ENCODE data around the gene TNPO2.
A peak's percentile ranks its signal among the peaks of the same experiment; 100 is the strongest.

Gene TNPO2

DNA sequence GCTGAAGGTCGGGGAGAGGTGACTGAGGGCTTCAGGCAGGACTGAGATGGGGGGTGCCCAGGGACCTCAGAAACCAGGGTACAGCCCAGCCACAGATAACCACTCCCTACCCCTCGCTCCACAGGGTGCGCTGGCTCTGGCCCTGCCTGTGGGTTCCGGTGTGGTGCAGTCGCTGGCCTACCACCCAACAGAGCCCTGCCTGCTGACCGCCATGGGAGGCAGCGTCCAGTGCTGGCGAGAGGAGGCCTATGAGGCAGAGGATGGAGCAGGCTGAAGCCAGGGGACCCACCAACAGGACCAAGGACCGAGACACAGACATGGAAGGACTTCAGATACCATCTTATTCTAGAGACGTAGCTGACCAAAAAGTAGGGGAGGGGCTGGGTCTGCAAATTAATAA, 48.3 kb downstream of the TNPO2 start:
- no peak for DNase-seq

DNA sequence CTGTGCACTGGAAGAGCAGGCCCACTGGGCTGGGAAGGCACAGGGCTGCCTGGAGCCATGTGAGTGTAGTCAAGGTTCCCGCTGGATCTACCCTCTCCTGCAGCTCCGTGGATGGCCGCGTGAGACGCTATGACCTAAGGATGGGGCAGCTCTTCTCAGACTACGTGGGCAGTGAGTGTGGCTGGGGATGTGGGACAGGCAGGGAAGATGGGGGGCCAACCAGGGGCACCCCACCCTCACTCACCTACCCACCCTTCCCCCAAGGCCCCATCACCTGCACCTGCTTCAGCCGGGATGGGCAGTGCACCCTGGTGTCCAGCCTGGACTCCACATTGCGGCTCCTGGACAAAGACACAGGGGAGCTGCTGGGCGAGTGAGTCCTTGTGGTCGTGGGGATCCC, 51.0 kb downstream of the TNPO2 start:
- DNase-seq, result no peak

DNA sequence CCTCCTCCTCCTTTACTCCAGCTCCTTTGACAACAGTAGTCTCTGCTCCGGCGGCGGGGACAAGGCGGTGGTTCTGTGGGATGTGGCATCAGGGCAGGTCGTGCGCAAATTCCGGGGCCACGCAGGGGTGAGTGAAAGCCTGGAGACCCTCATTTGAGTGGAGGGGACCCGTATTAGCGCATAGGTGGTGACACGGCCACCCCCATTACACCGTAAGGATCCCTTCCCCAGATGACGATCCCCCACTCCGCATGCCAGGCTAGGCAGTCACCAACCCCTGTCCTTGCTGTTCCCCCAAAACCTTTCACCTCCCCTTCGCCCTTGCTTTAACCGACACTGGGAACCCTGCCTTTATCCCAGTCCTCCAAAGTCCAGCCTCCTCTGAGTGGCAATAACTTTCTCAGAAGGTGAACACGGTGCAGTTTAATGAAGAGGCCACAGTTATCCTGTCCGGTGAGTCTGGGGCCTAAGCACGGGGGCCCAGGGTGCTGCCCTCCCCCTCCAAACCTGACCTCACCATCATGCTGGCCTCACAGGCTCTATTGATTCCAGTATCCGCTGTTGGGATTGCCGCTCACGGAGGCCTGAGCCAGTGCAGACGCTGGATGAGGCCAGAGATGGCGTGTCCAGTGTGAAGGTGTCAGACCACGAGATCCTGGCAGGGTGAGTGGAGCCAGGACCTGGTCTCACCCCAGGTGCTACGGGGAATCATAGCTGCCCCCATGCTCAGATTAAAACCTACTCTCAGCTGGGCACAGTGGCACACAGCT, 53.4 kb downstream of the TNPO2 start:
- DNase-seq, result no peak

DNA sequence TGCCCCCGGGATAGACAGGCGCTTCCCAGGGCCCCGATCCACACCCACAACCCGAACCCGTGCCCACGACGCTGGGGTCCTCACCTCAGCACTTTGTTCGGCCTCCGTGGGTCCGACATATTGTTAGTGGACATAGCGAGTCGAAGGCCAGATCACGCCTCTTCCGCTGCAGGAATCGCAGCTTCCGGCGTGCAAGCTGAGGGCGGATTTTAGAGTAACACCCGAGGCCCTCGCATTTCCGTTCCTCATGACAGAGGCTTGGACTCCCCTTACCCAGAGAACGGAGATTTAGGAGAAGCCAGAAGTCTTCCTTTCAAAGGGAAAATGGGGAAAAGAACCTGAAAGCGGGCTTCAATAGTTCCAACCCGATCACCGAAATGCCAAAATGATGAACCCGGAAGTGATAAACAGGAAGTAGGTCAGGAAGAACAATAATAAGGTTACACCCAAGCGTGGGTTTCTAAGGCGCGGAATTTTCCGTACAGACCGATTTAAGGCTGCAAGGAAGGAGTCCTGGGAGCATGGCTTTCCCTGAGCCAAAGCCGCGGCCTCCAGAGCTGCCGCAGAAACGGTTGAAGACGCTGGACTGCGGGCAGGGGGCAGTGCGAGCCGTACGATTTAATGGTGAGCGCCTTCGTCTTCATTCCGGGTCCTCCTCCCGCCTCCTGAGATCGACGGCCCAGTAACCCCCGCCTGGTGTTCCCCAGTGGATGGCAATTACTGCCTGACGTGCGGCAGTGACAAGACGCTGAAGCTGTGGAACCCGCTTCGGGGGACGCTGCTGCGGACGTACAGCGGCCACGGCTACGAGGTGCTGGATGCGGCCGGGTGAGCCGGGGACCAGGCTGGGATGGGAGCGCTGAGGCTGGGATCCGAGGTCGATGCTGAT, 54.2 kb downstream of the TNPO2 start:
- peak; percentile 91 for DNase-seq

DNA sequence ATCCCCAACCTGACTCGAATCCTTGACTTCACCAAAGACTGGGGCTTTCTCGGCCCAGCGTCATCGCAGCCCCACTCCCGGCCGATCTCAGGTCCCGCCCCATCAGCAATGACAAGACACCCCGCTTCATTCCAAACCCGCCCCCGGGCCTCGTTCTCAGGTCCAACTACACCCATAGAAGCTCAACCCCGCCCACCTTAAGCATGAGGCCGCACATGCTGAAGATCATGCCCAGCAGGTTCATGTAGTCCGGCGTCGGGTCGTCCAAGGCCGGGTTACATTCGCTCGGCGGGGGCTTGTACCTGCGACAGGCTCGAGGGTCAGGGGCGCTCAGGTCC, 54.8 kb downstream of the TNPO2 start:
- no peak for DNase-seq

DNA sequence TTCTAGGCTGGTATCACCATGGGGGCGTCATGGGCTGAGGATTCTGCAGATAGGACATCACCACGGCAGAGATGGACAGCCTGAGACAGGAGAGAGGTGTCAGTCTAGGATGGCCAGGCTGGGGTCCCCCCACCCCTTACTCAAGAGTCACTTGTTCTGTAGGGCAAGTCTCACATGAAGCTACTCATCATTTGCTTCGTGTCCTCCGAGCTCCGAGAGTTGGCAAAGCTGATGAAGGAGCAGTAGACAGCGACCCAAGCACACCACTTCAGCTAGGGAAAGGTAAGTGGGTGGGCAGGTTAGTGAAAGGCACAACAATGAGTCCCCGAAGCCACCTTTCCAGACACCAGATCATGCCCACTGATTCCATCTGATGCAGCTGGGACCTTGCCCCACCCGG, 55.4 kb downstream of the TNPO2 start:
- no peak for DNase-seq

DNA sequence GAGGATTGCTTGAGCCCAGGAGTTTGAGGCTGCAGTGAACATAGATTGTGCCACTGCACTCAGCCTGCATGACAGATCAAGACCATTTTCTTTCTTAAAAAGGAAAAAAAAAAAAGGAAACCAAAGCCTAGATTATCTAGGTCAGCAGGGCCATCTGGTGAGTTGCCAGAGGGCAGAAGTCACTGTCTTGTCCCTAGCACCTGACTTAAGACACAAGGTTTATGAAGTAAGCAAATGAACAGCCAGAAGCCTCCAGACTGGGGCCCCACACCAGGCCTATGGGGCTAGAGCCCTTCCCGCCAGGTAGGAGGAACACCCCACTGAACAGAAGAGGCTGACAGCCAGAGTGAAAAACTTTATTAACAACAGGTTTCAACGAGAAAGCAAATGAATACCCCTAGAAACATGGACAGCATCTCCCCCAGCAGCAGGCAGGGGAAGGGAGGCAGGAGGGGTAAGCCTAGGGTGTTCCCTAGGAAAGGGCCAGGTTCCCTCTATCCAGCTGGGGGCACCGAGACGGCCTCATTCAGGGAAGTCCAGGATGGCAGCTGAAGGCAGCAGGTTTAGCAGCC, 55.9 kb downstream of the TNPO2 start:
- DNase-seq, result no peak

DNA sequence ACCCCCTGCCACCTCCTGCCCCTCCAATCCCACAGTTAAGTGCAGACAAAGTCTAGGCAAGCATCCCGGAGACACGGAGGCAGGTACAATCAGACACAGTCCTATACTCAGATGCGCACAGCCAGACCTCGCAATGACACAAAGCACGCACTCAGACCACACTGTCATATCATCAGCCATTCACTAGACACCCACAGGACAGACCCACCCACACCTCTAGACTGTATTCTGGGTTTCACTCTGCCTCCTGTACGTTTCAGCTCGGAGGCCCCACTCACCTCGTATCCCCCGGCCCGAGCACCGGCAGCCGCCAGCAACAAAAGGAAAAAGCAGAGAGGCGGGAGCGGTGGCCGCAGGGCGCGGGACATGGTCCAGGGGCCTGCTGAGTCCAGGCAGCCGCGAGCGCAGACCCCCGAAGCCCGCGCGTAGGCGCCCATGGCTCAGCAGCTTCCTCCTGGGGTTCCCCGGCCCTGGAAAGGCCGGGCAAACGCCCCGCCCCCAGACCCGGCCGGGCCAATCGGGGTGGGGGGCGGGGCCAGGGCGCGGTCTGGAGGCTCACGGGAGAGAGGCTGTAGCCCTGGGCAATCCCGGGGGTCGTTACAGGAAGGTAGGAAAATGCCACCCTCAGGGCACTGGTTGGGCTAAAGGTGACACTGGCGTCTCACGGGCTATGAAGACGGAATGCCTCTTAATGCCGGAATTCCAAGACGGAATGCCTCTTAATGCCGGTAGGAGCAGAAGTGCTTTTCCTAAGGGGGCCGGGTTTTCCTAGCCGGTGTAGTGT, 57.3 kb downstream of the TNPO2 start, which contains the start of the genes MAN2B1 and WDR83:
TSS of gene MAN2B1 (minus strand) at position 478 of the 784 bp plus-strand sequence. CDS start at position 437, 41 bp downstream.
TSS of gene WDR83 (plus strand) at position 543 of the 784 bp plus-strand sequence. CDS start 2,984 bp downstream, outside the sequence.
- DNase-seq, result peak; percentile 95

DNA sequence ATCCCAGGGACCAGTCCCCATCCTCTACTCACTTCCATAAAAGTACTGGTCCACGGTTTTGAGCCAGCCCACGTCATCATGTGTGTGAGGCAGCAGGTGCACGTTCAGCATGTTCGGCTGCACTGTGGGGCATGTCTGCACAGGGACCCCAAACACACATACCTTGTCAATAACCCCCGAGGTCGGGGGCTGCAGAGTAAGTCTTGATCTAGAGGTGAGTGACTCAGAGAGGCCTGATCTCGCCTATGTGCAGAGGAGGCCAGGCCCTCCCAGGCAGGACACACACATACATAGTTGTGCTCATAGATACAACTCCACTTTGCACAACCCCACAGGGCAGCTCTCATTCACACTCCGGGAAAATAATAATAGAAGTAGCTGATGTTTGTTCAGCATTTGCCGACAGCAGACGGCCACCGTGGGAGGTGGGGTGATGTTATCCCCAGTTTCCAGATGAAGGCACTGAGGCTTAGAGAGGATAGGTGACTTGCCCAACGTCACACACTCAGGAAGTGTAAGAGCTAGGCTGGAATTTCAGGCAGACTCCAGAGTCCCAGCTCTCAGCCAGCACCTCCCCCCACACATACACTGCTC, 58.0 kb downstream of the TNPO2 start:
- DNase-seq, result no peak

DNA sequence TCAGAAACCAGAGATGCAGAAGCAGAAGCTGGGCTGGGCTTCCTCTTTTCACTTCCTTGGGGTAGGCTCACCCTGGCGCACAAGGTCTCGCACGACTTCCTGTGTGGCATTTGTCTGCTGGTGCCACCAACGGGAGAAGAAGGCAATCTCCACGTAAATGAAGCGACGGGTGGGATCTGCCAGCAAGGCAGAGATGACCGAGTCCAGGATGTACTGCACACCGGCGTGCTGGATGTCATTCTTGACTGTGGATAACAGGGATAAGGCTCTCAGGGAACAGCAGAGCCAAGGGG, 58.5 kb downstream of the TNPO2 start:
- no peak for DNase-seq

DNA sequence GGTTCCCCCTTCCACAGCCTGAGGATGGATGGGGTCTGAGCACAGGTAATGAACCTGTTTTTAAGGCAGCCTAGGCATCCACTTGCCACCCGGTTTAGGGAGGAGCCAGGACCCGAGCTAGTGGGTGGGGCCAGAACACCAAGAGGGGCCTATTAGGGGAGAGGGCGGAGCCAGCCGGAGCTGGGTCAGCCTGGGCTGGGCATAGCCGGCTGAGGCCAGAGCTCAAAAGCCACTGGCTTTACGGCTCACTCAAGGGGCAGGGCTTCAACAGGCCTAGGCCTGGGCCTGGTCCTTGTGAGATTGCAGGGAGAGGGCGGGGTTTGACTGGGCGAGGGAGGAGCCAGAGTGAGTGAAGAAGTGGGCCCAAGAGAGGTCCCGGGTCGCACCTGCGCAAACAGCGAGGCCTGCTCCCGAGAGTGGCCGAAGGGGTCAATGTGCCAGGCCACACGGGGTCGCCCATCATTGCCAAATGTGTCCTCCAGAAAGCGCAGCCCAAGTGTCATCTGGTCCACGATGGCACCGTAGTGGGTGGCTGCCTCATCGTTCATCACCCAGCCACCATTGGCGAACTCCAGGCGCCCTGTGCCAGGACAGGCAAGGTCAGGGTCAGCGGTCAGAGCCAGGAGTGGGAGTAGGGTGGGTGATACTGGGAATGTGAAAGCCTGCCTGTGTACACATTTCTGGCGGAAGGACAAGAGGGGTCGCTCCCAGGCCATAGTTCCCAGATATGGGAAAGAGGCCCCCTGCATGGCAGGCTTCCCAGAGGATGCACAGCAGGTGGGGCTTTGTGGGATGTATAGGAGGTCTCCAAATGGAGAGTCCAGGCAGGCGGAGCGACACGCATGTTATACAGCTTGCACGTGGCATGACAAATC, 59.1 kb downstream of the TNPO2 start:
- DNase-seq, result peak; percentile 82

DNA sequence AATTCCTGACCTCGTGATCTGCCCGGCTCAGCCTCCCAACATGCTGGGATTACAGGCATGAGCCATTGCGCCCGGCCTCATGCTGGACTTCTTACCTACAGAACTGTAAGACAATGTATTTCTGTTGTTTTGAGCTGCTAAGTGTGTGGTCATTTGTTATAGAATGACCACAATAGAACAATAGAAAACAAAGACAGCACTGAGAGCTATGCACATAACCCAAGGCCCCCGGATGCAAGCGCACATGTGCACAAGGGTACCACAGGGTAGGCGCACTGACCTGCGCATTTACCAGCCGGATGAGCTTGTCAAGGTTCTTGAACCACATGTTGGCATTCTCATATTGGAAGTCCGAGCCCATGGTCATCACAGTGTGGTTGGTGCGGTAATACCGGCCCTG, 62.8 kb downstream of the TNPO2 start:
- no peak for DNase-seq

DNA sequence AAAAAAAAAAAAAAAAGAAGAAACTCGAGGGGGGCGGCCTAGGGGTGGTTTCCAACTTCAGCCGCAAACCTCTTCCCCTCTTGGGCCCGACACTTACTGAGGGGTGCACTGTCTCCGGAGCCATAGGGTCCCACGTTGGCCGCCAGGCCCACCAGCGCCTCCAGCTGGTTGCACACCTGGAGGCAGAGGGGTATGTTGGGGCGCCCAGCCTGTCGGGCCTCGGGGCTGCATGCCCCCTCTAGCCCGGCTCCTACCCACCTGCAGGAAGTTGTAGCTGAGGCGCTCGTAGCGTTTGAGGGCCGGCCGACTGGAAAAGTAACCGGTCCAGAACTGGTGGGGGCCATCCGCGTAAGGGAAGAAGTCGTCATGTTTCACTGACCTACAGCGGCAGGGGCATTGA, 65.8 kb downstream of the TNPO2 start:
- DNase-seq, result no peak

DNA sequence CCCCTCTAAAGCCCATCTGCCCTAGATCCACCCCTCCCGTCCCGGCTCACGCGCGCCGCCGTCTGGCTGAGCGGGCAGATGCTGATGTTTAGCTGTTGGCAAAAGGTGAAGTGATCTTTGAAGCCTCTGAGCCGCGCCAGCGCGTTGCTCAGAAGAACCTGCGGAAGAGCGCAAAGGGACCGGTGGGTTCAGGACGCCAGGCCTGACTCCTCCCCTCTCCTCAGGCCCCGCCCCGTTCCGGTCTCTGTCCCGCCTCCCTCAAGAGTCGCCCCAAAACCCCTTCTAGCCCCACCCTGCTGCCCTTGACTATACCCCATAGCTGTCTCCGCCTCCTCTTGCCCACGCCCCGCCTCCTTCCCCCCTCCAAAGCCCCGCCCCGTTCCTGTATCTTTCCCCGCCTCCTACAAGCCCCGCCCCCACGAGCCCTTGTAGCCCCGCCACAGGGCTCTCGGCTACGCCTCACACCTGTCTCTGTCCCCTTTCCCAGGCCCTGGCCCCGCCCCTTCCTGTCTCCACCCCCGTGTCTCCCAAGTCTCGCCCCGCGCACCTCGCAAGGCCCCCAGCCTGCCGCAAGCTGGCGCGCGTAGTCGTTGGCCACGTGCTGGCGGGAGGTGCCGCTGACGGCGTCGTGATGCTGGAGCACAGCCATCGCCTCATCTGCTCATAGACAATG, 66.7 kb downstream of the TNPO2 start:
- peak; percentile 21 for DNase-seq

DNA sequence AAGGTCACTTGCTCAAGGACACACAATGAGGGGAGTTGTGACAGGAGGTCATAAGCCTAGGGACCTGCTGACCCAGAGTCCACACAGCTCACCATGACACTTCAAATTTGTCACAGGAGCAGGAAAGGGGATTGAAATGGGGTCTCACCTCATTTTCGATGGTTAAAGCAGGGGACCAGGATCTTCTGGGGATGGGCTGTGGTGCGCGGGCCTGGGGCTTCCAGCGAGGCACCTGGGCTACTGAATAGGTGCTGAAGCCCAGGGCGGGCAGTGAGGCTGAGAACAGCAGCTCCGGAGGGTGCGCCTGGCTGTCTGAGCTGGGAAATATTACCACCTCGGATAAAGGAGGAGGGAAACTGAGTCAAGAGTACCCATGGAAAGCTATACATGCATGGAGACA, 68.2 kb downstream of the TNPO2 start:
- DNase-seq, result no peak

DNA sequence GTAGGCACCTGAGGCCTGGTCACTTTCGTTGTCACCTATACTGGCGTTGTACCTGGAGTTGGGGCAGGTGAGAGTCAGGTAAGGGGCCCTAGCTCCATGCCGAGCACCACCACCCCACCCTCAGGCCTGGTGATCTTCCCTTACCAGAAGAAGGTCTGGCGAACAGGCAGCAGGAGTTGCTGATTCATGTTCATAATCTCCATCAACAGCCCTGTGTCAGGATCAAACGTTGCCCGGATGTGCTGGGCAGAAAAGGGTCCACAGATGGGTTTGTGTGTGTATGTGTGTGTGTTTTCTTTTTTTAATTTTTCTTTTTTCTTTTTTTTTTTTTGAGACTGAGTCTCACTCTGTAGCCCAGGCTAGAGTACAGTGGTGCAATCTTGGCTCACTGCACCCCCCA, 71.5 kb downstream of the TNPO2 start:
- no peak for DNase-seq

DNA sequence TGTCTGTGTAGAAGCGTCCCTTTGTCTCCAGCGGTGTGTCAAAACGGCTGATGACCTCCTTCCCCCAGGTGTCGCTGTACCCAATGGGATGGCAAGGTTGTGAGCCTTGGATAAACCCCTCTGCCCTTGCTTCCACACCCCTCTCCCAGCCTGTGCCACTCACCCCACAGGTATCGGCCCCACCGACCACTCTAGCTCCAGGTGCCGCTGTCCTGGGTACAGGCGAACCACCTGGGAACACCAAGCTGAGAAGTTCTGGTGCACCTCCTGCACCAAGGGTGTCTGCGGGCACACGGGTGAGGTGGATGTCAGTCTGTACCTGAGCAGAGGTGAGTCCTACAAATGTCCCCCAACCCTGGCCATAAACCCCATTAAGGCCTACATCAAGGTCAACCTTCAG, 73.8 kb downstream of the TNPO2 start:
- DNase-seq, result no peak

Data from NCI-H82 (cell line).